NB4 (cell line): Measurements from ENCODE around the gene NME3.

ENCODE experiments used
- DNase-seq: peaks from one replicate; pipeline ENCODE4 v3.0.0; 2010; ENCODE audit warnings: low read depth
- H3K4me3 ChIP-seq: one replicate; pipeline ENCODE4 v1.5.1; 2011; ENCODE audit warnings: mild to moderate bottlenecking, low read depth, low read length, moderate library complexity
- MYC ChIP-seq: IDR thresholded peaks from 2 replicates; pipeline ENCODE4 v1.6.1; 2011; ENCODE audit warnings: low read depth, low read length
- POLR2A ChIP-seq: IDR thresholded peaks from 2 replicates; pipeline ENCODE4 v1.6.1; 2011; ENCODE audit warnings: mild to moderate bottlenecking; ENCODE audit not compliant: insufficient read length; ENCODE audit errors: extremely low read depth
- TF ChIP-seq, protein P1 (sequence below): IDR thresholded peaks from 2 replicates; pipeline ENCODE4 v1.6.1; 2011; ENCODE audit warnings: low read depth, low read length
- TF ChIP-seq, protein P2 (sequence below): IDR thresholded peaks from one replicate; pipeline ENCODE4 v1.5.1; 2012; ENCODE audit warnings: low read depth, low read length

Gene NME3

DNA sequence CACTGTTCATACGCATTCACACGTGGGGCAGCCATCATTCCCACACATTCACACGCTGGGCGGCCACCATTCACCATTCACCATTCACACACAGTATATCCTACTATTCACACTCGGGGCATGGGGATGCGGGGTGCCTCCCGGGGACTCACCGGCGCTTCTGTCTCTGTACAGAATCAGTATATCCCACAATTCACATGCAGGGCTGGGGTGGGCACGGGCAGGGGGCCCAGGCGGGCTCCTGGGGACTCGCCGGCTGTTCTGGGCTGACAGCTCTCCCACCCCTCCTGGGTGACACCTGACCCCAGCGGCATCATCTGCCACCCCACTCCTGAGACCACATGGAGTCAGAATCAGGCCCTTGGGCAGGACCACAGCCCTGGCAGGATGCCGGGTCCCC is 9.6 kb downstream of the NME3 start:
- TF ChIP-seq MYC (no peak), POLR2A (no peak)
- TF ChIP-seq, protein P1, sequence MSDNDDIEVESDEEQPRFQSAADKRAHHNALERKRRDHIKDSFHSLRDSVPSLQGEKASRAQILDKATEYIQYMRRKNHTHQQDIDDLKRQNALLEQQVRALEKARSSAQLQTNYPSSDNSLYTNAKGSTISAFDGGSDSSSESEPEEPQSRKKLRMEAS: no peak
- TF ChIP-seq, protein P2, sequence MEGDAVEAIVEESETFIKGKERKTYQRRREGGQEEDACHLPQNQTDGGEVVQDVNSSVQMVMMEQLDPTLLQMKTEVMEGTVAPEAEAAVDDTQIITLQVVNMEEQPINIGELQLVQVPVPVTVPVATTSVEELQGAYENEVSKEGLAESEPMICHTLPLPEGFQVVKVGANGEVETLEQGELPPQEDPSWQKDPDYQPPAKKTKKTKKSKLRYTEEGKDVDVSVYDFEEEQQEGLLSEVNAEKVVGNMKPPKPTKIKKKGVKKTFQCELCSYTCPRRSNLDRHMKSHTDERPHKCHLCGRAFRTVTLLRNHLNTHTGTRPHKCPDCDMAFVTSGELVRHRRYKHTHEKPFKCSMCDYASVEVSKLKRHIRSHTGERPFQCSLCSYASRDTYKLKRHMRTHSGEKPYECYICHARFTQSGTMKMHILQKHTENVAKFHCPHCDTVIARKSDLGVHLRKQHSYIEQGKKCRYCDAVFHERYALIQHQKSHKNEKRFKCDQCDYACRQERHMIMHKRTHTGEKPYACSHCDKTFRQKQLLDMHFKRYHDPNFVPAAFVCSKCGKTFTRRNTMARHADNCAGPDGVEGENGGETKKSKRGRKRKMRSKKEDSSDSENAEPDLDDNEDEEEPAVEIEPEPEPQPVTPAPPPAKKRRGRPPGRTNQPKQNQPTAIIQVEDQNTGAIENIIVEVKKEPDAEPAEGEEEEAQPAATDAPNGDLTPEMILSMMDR: no peak
- no peak for DNase-seq
- no peak overlapping the region for H3K4me3 ChIP-seq

DNA sequence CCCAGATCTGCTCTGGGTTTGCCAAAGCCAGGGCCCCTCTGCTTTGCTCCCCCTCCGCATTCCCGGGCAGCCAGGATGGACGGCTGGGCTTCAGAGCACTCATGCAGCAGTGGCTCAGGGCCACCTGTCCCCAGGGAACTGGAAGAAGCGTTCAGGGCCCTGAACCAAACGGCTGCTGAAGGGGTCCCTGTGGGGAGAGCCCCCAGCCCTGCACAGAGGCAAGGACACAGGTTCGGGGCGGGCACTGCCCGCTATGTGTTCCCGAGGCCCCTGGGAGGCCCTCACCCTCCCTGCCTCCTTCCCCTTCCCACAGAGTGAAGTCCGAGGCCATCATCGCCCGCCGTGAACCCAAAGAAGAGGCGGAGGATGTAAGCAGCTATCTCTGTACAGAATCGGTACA is 10.4 kb downstream of the NME3 start:
- TF ChIP-seq, protein P2: no peak
- TF ChIP-seq POLR2A (no peak), MYC (no peak)
- TF ChIP-seq, protein P1: no peak
- H3K4me3 ChIP-seq: no peak overlapping the region
- no peak for DNase-seq

DNA sequence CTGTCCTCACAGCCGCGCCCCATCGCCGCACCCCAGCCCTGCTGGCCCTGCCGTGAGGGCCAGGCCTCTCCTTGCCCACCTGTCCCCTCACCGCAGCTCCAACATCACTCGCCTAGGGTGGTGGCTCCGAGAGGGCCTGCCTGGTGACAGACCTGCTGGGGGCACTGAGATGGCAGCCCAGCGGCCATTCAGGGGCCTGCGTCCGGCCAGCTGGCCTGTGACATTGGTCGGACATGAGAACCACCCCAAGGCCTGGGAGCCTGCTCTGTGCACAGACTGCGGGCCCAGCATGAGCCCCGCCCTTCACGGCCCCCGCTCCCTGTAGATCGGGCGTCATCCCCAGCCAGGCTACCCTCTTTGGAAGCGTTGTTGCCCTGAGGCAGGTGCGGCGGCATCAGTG is 11.8 kb downstream of the NME3 start:
- no peak for DNase-seq
- no peak overlapping the region for H3K4me3 ChIP-seq
- TF ChIP-seq POLR2A (no peak), MYC (no peak)
- TF ChIP-seq, protein P2: no peak
- TF ChIP-seq, protein P1: no peak

DNA sequence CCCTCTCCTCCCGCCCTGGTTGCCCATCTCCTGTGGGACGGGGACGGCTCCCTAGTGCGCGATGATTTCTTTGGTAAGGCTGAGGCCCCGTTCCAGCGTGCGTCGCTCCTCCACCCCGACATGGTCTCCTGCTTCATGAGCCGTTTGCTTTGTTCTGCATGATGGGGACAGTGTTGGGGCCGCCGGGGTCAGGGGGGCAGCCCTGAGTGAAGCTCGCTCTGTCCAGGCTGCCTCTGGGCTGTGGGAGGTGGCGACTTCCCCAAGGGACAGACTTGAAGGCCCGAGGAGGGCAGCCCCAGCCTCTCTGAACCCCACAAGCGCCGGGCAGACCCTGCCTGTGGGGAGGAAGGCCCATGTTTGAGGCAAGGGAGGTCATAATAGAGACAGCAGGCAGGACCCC is 12.4 kb downstream of the NME3 start:
- H3K4me3 ChIP-seq: no peak overlapping the region
- DNase-seq: no peak
- TF ChIP-seq, protein P1: no peak
- no peak for TF ChIP-seq MYC
- no peak for TF ChIP-seq POLR2A
- TF ChIP-seq, protein P2: no peak

DNA sequence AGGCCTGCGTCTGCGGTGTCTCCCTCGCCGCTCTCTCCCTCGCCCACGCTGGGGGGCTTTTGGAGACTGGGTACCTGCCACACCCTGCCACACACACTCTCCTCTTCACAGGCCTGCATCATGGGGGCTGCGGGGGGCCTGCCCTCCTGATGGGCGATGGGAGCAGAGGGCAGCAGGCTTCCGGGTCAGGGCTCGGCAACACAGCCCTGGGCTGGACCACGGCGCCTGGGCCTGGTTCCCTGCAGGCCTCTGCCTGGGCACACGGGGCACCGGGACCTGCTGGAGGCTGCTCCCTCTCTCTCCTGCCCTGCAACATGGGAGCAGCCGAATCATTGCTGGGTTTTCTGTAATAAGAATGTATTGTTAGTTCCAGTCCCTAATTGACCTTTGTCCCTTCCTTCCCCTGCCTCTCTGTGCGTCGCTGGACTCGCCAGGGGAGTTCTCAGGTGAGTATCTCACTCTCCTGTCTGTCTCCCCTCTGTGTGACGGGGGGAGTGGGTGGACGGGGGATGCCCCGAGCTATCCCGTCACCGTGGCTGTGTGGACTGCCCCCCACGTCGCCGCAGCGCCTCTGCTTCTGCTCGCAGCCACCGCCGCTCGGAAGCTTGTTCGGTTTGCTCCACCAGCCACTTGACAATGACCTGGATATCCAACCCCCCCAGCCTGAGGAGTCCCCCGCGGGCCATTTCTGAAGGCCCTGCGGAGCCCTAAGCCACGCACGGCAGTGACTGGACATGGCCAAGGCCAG is 13.5 kb downstream of the NME3 start:
- no peak for TF ChIP-seq POLR2A
- TF ChIP-seq MYC: no peak
- TF ChIP-seq, protein P2: no peak
- TF ChIP-seq, protein P1: no peak
- H3K4me3 ChIP-seq: no peak overlapping the region
- DNase-seq: no peak

DNA sequence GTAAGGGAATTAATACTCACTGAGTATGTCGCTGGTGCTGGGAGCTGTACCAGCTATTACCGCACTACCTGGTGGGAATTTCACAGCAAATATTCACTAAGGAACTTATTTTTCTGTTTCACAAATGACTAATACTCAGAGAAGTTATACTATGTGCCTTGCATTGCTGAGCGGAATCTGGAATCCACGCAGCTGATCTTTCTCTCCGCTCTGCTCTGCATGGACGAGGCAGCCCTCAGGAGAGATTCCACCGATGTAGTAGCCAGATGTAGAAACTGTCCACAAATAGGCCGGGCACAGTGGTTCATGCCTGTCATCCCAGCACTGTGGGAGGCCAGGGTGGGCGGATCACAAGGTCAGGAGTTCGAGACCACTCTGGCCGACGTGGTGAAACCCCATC is 17.1 kb downstream of the NME3 start:
- no peak for DNase-seq
- TF ChIP-seq, protein P1: no peak
- TF ChIP-seq, protein P2: no peak
- TF ChIP-seq POLR2A (no peak), MYC (no peak)
- H3K4me3 ChIP-seq: no peak overlapping the region
